RPMI8226 (cell line): ENCODE measurements around the gene RELA.

ENCODE experiments used
- DNase-seq: peaks from one replicate; pipeline ENCODE4 v3.0.0-alpha.2; 2015

The RELA gene

DNA sequence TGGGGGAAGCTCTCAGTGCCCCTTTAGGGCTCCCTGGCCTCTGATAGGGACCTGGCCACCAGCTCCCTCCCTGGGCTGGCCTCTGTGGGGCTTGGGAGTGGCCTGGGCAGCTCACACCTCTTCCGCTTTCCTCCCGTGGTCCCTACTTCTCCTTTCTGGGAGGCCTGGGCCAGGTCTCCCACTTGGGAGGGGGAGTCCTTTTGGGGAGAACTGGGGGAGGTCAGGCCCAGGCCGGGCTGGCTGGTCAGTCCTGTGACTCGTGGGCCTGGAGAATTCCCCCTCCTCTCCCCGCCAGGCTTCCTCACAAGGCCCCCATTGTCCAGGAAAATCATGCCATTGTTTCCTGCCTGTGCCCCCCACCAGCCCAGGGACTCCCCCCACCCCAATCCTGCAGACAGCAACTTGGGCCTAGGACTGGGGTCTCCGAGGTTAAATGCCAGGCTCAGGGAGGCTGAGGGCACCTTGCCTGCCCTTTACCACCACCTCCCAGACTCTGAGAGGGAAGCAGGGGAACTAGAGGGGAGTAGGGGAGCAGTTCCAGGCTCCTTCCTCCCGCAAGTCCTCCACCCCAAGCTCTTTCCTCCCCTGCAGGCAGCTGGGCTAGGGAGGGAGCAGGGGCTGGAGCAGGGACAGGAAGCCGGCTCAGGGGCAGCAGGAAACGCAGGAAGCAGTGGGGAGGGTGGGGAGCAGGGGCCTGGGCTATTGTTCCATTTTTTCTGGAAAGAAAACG is 51.5 kb downstream of the RELA start:
- DNase-seq = no peak

DNA sequence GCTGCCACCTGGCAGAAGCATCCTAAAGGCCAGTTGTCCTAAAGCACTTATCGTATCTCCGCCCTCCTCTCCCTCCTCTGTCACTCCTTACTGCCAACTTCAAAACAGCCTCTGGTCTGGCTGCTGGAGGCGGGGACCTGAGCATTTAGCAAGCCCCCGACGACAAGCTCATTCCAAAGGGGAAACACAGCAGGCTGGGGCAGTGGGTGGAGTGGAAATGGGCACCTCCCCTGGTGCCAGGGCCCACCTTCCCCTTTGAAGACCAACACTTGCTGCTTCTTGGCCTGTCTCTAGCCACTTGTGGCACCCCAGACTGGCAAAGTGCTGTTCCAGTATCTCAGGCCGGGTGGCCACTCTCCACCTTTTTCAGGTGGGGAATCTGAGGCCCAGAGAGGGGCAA is 52.3 kb downstream of the RELA start:
- DNase-seq = no peak

DNA sequence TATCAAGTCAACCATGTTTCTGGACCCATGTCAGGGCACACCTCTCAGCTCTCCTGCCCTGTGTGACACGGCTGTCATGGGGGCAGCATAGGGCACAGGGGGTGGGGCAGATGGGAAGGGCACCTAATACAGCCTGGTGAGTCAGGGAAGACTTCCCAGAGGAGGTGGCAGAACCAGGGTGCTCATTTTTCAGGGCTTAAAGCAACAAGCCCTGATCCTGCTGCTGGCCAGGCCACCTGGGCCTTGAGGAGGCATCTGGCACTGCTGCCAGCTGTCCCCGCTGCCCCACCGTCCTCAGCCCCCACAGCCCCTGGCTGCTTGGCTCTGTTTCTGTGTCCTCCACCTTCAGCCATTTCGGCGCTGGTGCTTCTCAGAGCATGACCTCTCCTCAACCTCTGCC is 53.1 kb downstream of the RELA start:
- DNase-seq = no peak

DNA sequence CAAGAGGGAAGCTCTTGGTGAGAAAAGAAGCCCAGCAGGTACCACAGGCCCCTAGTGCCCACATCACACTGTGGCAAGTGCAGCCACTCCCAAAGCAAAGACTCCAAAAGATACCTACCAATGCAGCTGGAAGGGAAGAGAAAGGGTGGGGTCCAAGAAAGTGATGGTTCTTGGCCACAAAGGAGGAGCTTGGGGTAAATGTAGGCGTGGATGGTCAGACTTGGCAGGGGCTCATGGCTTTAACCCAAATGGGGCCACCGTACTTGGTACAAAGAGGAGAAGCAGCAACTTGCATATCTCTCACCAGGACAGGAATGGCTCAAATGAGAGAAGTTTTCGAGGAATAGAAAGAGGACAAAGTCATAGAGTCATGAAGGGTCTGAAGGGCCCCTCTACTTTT is 53.5 kb downstream of the RELA start:
- DNase-seq = no peak

DNA sequence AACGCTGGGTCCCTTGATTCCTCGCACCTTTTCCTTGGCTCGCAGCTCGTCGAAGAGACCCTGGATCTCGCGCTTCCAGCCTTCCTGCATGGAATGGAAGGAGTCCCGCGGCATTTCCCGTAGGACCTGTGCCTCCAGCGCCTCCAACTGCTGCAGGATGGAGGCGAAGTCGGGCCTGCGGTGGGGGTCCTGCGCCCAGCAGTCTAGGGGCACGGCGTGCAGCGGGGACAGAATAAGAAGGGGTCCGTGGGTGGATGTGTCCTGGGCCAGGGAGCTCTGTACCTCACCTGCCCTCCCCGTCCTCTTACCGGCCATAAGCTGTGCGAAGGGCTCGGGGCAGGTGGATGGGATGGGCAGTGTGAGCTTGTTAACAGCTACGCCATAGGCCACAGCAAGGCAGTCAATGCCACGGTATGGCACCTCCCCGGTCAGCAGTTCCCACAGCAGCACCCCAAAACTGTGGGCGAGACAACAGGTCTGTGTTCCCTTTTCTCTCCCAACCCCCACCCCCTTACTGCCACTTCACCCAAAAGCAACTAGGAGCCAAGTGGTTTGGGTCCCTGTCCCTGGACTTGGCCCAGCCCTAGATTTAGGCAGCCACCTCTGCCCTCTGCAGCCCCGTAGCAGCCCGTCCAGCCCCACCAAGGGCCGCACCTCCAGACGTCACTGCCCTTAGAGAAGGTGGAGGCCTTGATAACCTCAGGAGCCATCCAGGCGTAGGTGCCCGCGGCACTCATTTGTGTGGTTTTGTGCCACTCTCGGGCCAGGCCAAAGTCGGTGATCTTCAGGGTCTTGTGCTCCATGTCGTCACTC is 54.9 kb downstream of the RELA start:
- DNase-seq = no peak

DNA sequence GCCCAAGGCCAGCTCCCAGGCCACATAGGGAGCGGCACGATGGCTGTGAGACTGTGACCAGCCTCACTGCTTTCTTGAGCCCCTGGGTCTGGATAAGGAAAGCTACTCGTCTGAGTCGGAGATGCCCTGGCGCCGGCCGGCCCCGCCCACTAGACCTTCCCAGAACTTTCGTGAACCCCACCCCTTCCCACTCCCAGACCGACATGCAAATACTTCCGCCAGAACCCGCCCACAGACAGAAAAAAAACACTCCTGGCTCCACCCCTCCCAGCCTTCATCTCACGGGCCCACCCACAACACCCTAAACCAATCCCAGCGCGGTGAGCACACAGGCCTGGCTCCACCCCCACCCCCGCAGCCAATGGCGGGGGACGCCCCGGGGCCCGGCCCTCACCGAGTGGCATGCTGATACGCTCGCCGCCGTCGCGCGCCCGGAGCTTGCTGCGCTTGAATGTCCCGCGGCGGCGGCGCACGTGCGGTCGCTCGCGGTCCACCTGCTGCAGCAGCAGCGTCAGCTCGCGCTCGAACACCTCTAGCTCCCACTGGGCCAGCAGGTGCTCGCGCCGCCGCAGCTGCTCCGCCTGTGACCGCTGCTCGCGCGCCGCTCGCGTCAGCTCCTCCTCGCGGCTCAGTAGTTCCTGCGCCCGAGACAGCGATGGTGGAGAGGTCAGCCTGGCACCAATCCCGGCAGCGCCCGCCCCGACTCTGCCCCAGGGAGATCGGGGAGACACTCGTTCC is 55.7 kb downstream of the RELA start:
- DNase-seq = no peak

DNA sequence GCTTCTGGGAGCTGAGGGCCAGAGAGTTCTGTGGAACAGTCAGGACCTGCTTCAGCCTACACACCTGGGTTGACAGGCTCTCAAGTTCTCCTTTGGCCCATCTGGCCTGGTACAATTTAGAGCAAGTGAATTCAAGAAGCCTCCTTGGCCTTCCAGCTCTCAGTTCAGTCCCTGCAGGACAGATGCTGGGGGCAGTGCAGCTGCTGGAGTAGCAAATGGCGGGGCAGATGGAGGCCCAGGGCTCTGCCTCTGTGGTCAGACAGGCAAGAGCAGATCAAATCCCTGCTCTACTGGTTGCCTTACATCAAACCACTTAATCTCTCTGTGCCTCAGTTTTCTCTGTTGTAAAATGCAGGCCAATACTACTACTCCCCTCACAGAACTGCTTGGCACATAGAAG is 58.5 kb downstream of the RELA start:
- no peak for DNase-seq
